Breast epithelium (tissue), 3 donors: ENCODE measurements around the gene TGFB2.

Experiments
- CTCF ChIP-seq, 3 donors: fragments of 450-650 bp; IDR thresholded peaks; one replicate each; pipeline ENCODE4 v1.5.1; 2016 to 2017; ENCODE audit warnings: antibody characterized with exemption in 3 of 3, mild to moderate bottlenecking in 3 of 3, moderate library complexity in 3 of 3
- POLR2AphosphoS5 ChIP-seq, 3 donors: sonication (generic); formaldehyde crosslinking; IDR thresholded peaks; one replicate each; pipeline ENCODE4 v1.6.1; 2017; ENCODE audit warnings: antibody characterized with exemption in 3 of 3

- TF ChIP-seq CTCF (IDR thresholded peaks at IDR 0.05) (no peak), POLR2AphosphoS5 (IDR thresholded peaks at IDR 0.05) (no peak)
Measured at GRCh38 chr1:218377143-218377660, 32.1 kb downstream of the TGFB2 start.
